Gastrocnemius medialis (tissue), 4 donors: ENCODE measurements around the gene TNS1. TPM values are rescaled to one million over a fixed set of nuclear protein-coding genes. Genes with fewer than 3 reads are reported as not detected.

Experiments used
- ATAC-seq, 2 donors: fragments of 150-250 bp; one replicate each; pipeline ENCODE4 v1.9.1; 2016
- DNase-seq, 2 donors: peaks; one replicate each; pipeline ENCODE4 v3.0.0-alpha.2; 2019
- H3K27ac ChIP-seq, 4 donors: fragments of 200-600 bp; sonication (generic); 1 replicate in 1 of 4; 2 replicates in 3 of 4; pipeline ENCODE4 v1.5.1; 2016 to 2018; ENCODE audit warnings: mild to moderate bottlenecking in 2 of 4, moderate library complexity in 1 of 4
- H3K27me3 ChIP-seq, 3 donors: fragments of 200-600 bp; sonication (generic) in 2 of 3; 1 replicate in 1 of 3; 2 replicates in 2 of 3; pipeline versions ENCODE4 v1.5.1 to v1.6.0; 2016 to 2019; ENCODE audit warnings: mild to moderate bottlenecking in 1 of 3, moderate library complexity in 1 of 3
- H3K36me3 ChIP-seq, 2 donors: fragments of 200-600 bp; sonication (generic) in 1 of 2; one replicate each; pipeline ENCODE4 v1.5.1; 2017 to 2018
- H3K4me1 ChIP-seq, 2 donors: fragments of 200-600 bp; sonication (generic) in 1 of 2; one replicate each; pipeline ENCODE4 v1.5.1; 2016 to 2017; ENCODE audit warnings: mild to moderate bottlenecking in 2 of 2
- H3K4me3 ChIP-seq, 4 donors: fragments of 200-600 bp; sonication (generic) in 3 of 4; 1 replicate in 1 of 4; 2 replicates in 3 of 4; pipeline ENCODE4 v1.5.1; 2016 to 2019; ENCODE audit warnings: mild to moderate bottlenecking in 2 of 4
- H3K9me3 ChIP-seq, 3 donors: fragments of 200-600 bp; sonication (generic) in 2 of 3; 1 replicate in 1 of 3; 2 replicates in 2 of 3; pipeline ENCODE4 v1.5.1; 2016 to 2019
- CTCF ChIP-seq, 5 experiments: fragments of 450-650 bp in 3 of 5; fragments of 200-600 bp in 2 of 5; sonication (generic) in 2 of 5; IDR thresholded peaks in 4 of 5; conservative IDR thresholded peaks in 1 of 5; 1 replicate in 4 of 5; 2 replicates in 1 of 5; pipeline ENCODE4 v1.5.1; 2016 to 2019; ENCODE audit warnings: antibody characterized with exemption in 5 of 5, mild to moderate bottlenecking in 3 of 5, moderate library complexity in 3 of 5
- POLR2A ChIP-seq, 2 donors: fragments of 450-650 bp; IDR thresholded peaks; one replicate each; pipeline ENCODE4 v1.6.1; 2017; ENCODE audit warnings: antibody characterized with exemption in 2 of 2, mild to moderate bottlenecking in 2 of 2, moderate library complexity in 2 of 2
- in situ Hi-C, 4 donors: fragments of 200-750 bp; cut with MboI; loops; one replicate each; pipeline versions ENCODE4 v1.15.0 to v1.8.0; 2017; ENCODE audit warnings: low sequenced_read_pairs in 4 of 4
- intact Hi-C: fragments of 100-400 bp; cut with DNase I; formaldehyde crosslinking; loops from one replicate; pipeline ENCODE4 v1.15.1; 2023; ENCODE audit warnings: low total_unique reads
- total RNA-seq, 4 donors: library from RNA; depleted of rRNA; stranded (reverse); fragments of >200 nt; gene quantifications; one replicate each; pipeline versions ENCODE4 v1.1.0 to v1.2.3, GENCODE V29; 2016

TNS1 gene
- total RNA-seq, 4 donors from 2014 or later = 407 to 670 (median 484) TPM

- H3K36me3 ChIP-seq = peaks cover 0 to 55% of the 10 kb centered on the region in 2 donors
- TF ChIP-seq POLR2A (IDR thresholded peaks at IDR 0.05) (no peak), CTCF (IDR thresholded peaks at IDR 0.05 in 4 of 5, conservative IDR thresholded peaks at IDR 0.05 in 1 of 5) (no peak)
- in situ Hi-C loops = no loop called here
- H3K27me3 ChIP-seq = no peaks in the 10 kb centered on the region
- H3K9me3 ChIP-seq = no peaks in the 10 kb centered on the region
- peak overlapping the region; percentile 99 to 100 (median 99) for H3K27ac ChIP-seq
- peaks cover 96% of the 10 kb centered on the region in 2 donors for H3K4me1 ChIP-seq
- no peak for ATAC-seq
- no peak for DNase-seq
- intact Hi-C loops = loop anchor here (5.0 to 10.0 kb wide), 4 partner anchors 34 to 1594 kb away; no protein-coding TSS in a partner anchor
- no peak overlapping the region for H3K4me3 ChIP-seq
Observed at GRCh38 chr2:217830807-217831206, 172.0 kb downstream of the TNS1 start.

GRCh38 chr2:217830061-217830460 is 172.7 kb downstream of the TNS1 start:
- no peaks in the 10 kb centered on the region for H3K9me3 ChIP-seq
- peak overlapping the region; percentile 99 to 100 (median 99) for H3K27ac ChIP-seq
- intact Hi-C loops = loop anchor here (5.0 to 10.0 kb wide), 4 partner anchors 33 to 1595 kb away; no protein-coding TSS in a partner anchor
- no peak for ATAC-seq
- no peak for TF ChIP-seq CTCF (IDR thresholded peaks at IDR 0.05 in 4 of 5, conservative IDR thresholded peaks at IDR 0.05 in 1 of 5)
- no peak for TF ChIP-seq POLR2A (IDR thresholded peaks at IDR 0.05)
- no peaks in the 10 kb centered on the region for H3K27me3 ChIP-seq
- in situ Hi-C loops = no loop called here
- H3K4me3 ChIP-seq = no peak overlapping the region
- peaks cover 0 to 51% of the 10 kb centered on the region in 2 donors for H3K36me3 ChIP-seq
- H3K4me1 ChIP-seq = peaks cover 94 to 96% of the 10 kb centered on the region in 2 donors
- DNase-seq = no peak

GRCh38 chr2:217829420-217829819 is 173.4 kb downstream of the TNS1 start:
- no peak for ATAC-seq
- Histone ChIP-seq H3K4me3 (no peak overlapping the region), H3K27ac (peak overlapping the region; percentile 99 to 100 (median 99)), H3K36me3 (peaks cover 0 to 51% of the 10 kb centered on the region in 2 donors), H3K9me3 (no peaks in the 10 kb centered on the region), H3K4me1 (peaks cover 88 to 96% of the 10 kb centered on the region in 2 donors), H3K27me3 (no peaks in the 10 kb centered on the region)
- TF ChIP-seq POLR2A (IDR thresholded peaks at IDR 0.05) (no peak), CTCF (IDR thresholded peaks at IDR 0.05 in 4 of 5, conservative IDR thresholded peaks at IDR 0.05 in 1 of 5) (no peak)
- no peak for DNase-seq
- intact Hi-C loops (loop anchor here (5.0 kb wide), 1 partner anchor 33 kb away; no protein-coding TSS in a partner anchor), in situ Hi-C loops (no loop called here)

- TF ChIP-seq CTCF (IDR thresholded peaks at IDR 0.05 in 4 of 5, conservative IDR thresholded peaks at IDR 0.05 in 1 of 5) = no peak
- no peak for TF ChIP-seq POLR2A (IDR thresholded peaks at IDR 0.05)
- Histone ChIP-seq H3K27ac (peak overlapping the region; percentile 99 to 100 (median 99)), H3K4me3 (no peak overlapping the region), H3K4me1 (peaks cover 86 to 96% of the 10 kb centered on the region in 2 donors), H3K36me3 (peaks cover 0 to 60% of the 10 kb centered on the region in 2 donors), H3K9me3 (no peaks in the 10 kb centered on the region), H3K27me3 (no peaks in the 10 kb centered on the region)
- intact Hi-C loops (loop anchor here (5.0 kb wide), 1 partner anchor 34 kb away; no protein-coding TSS in a partner anchor), in situ Hi-C loops (no loop called here)
- DNase-seq (peak in 1 of 2 donors; percentile 78), ATAC-seq (no peak)
Observed at GRCh38 chr2:217828336-217828735, 174.5 kb downstream of the TNS1 start.
